H9 (cell line): Measurements from ENCODE around the gene RHEX. TPM values are rescaled to one million over a fixed set of nuclear protein-coding genes. Genes with fewer than 3 reads are reported as not detected.

Experiments used
- DNase-seq: peaks from one replicate; pipeline ENCODE4 v3.0.0-alpha.2; 2017
- H2AFZ ChIP-seq: one replicate; pipeline ENCODE4 v1.6.1; 2013; ENCODE audit warnings: mild to moderate bottlenecking, low read length, control low read depth, moderate library complexity
- H2AK5ac ChIP-seq: 2 replicates; pipeline ENCODE4 v1.6.1; 2013; ENCODE audit warnings: low read length, control low read depth, mixed read lengths; ENCODE audit not compliant: insufficient read length
- H2BK120ac ChIP-seq: one replicate; pipeline ENCODE4 v1.6.1; 2013; ENCODE audit warnings: low read depth, mild to moderate bottlenecking, low read length, control low read depth, inconsistent platforms; ENCODE audit not compliant: poor library complexity, severe bottlenecking
- H2BK12ac ChIP-seq: 2 replicates; pipeline ENCODE4 v1.6.1; 2013; ENCODE audit warnings: low read length, control low read depth, mixed read lengths, low read depth; ENCODE audit not compliant: insufficient read length
- H2BK15ac ChIP-seq: 2 replicates; pipeline ENCODE4 v1.6.1; 2013; ENCODE audit warnings: low read depth, low read length, control low read depth
- H2BK20ac ChIP-seq: one replicate; pipeline ENCODE4 v1.6.1; 2013; ENCODE audit warnings: low read depth, mild to moderate bottlenecking, low read length, control low read depth, inconsistent platforms; ENCODE audit not compliant: poor library complexity, severe bottlenecking
- H2BK5ac ChIP-seq: 2 replicates; pipeline ENCODE4 v1.6.1; 2013; ENCODE audit warnings: low read length, control low read depth, mixed read lengths; ENCODE audit not compliant: insufficient read length
- H3K14ac ChIP-seq: 2 replicates; pipeline ENCODE4 v1.6.1; 2013; ENCODE audit warnings: low read length, control low read depth; ENCODE audit not compliant: insufficient read depth
- H3K18ac ChIP-seq: 2 replicates; pipeline ENCODE4 v1.6.1; 2013; ENCODE audit warnings: low read depth, mild to moderate bottlenecking, mixed read lengths, low read length, control low read depth; ENCODE audit not compliant: insufficient read length
- H3K23ac ChIP-seq: 2 replicates; pipeline ENCODE4 v1.6.1; 2013; ENCODE audit warnings: low read length, control low read depth, mixed read lengths, low read depth; ENCODE audit not compliant: insufficient read length
- H3K23me2 ChIP-seq: 2 replicates; pipeline ENCODE4 v1.6.1; 2013; ENCODE audit warnings: low read depth, mild to moderate bottlenecking, mixed read lengths, low read length, control low read depth; ENCODE audit not compliant: insufficient read length, poor library complexity, severe bottlenecking
- H3K27ac ChIP-seq: 2 replicates; pipeline ENCODE4 v1.5.1; 2013; ENCODE audit warnings: low read length, control low read depth, mixed read lengths, low read depth; ENCODE audit not compliant: insufficient read length
- H3K27me3 ChIP-seq: 2 replicates; pipeline ENCODE4 v1.6.1; 2013; ENCODE audit warnings: low read length, control low read depth, inconsistent platforms; ENCODE audit not compliant: insufficient read depth
- H3K4ac ChIP-seq: 2 replicates; pipeline ENCODE4 v1.6.1; 2013; ENCODE audit warnings: low read depth, mild to moderate bottlenecking, control low read depth, inconsistent platforms, low read length, moderate library complexity
- H3K4me1 ChIP-seq: 2 replicates; pipeline ENCODE4 v1.6.1; 2013; ENCODE audit warnings: low read length, control low read depth, inconsistent platforms; ENCODE audit not compliant: insufficient read depth
- H3K4me2 ChIP-seq: 2 replicates; pipeline ENCODE4 v1.6.1; 2013; ENCODE audit warnings: low read length, control low read depth, mixed read lengths; ENCODE audit not compliant: insufficient read length, insufficient read depth
- H3K56ac ChIP-seq: 2 replicates; pipeline ENCODE4 v1.6.1; 2013; ENCODE audit warnings: low read depth, mild to moderate bottlenecking, mixed read lengths, low read length, control low read depth; ENCODE audit not compliant: insufficient read length
- H3K79me1 ChIP-seq: 2 replicates; pipeline ENCODE4 v1.6.1; 2013; ENCODE audit warnings: low read depth, mild to moderate bottlenecking, moderate library complexity, low read length, control low read depth, inconsistent platforms; ENCODE audit not compliant: insufficient read depth, poor library complexity, severe bottlenecking
- H3K79me2 ChIP-seq: 2 replicates; pipeline ENCODE4 v1.6.1; 2013; ENCODE audit warnings: low read length, control low read depth, inconsistent platforms; ENCODE audit not compliant: insufficient read depth
- H3K9ac ChIP-seq: 2 replicates; pipeline ENCODE4 v1.6.1; 2013; ENCODE audit warnings: low read length, control low read depth, mixed read lengths; ENCODE audit not compliant: insufficient read length; ENCODE audit errors: extremely low read depth
- H3K9me3 ChIP-seq: one replicate; pipeline ENCODE4 v1.6.1; 2013; ENCODE audit warnings: low read depth, low read length, inconsistent platforms; ENCODE audit not compliant: control insufficient read depth
- H3T11ph ChIP-seq: one replicate; pipeline ENCODE4 v1.6.1; 2013; ENCODE audit warnings: mild to moderate bottlenecking, low read length, control low read depth, inconsistent platforms
- H4K20me1 ChIP-seq: one replicate; pipeline ENCODE4 v1.6.1; 2013; ENCODE audit not compliant: control insufficient read depth, insufficient read length, insufficient read depth
- H4K5ac ChIP-seq: 2 replicates; pipeline ENCODE4 v1.6.1; 2013; ENCODE audit warnings: low read depth, mild to moderate bottlenecking, mixed read lengths, low read length, control low read depth; ENCODE audit not compliant: insufficient read length
- H4K8ac ChIP-seq: replicated peaks from 2 replicates; pipeline ENCODE4 v1.6.1; 2013; ENCODE audit warnings: low read length, control low read depth, mixed read lengths, low read depth; ENCODE audit not compliant: insufficient read length
- H4K91ac ChIP-seq: 2 replicates; pipeline ENCODE4 v1.6.1; 2013; ENCODE audit warnings: low read depth, mild to moderate bottlenecking, moderate library complexity, mixed read lengths, low read length, control low read depth; ENCODE audit not compliant: insufficient read length
- H3K27ac Mint-ChIP-seq, 3 experiments: 2 replicates in 2 of 3; 3 replicates in 1 of 3; pipeline ENCODE4 v1.8.0; 2020 to 2021; ENCODE audit warnings: mixed read lengths in 3 of 3, mild to moderate bottlenecking in 1 of 3, moderate library complexity in 1 of 3
- H3K27me3 Mint-ChIP-seq: 2 replicates; pipeline ENCODE4 v1.8.0; 2021; ENCODE audit warnings: low read depth, mild to moderate bottlenecking, moderate library complexity, mixed read lengths
- H3K36me3 Mint-ChIP-seq, 3 experiments: 2 replicates in 2 of 3; 3 replicates in 1 of 3; pipeline ENCODE4 v1.8.0; 2020 to 2021; ENCODE audit warnings: low read depth in 3 of 3, mixed read lengths in 3 of 3; ENCODE audit not compliant: insufficient read depth in 1 of 3
- H3K4me1 Mint-ChIP-seq, 2 experiments: 2 replicates each; pipeline ENCODE4 v1.8.0; 2020; ENCODE audit warnings: mixed read lengths in 2 of 2
- H3K4me3 Mint-ChIP-seq, 2 experiments: 2 replicates in 1 of 2; 3 replicates in 1 of 2; pipeline ENCODE4 v1.8.0; 2020 to 2021; ENCODE audit warnings: mild to moderate bottlenecking in 2 of 2, mixed read lengths in 2 of 2, moderate library complexity in 1 of 2
- H3K9me3 Mint-ChIP-seq, 2 experiments: 2 replicates in 1 of 2; 3 replicates in 1 of 2; pipeline ENCODE4 v1.8.0; 2020; ENCODE audit warnings: mild to moderate bottlenecking in 2 of 2, mixed read lengths in 2 of 2, moderate library complexity in 1 of 2
- CTCF ChIP-seq: fragments of 200-600 bp; sonication (generic); conservative IDR thresholded peaks from 3 replicates; pipeline ENCODE4 v1.8.0; 2021; ENCODE audit warnings: antibody characterized with exemption, mild to moderate bottlenecking
- WGBS: extraction: QIAGEN DNeasy Blood & Tissue Kit; methylation state at CpG from one replicate; pipeline ENCODE4 v1.1.7; 2013; ENCODE audit warnings: missing lambda C conversion rate, low lambda C conversion rate, mixed read lengths; ENCODE audit not compliant: insufficient read length; ENCODE audit errors: extremely low coverage; 5-methylcytosine and 5-hydroxymethylcytosine counted together
- total RNA-seq: library from RNA; stranded (reverse); gene quantifications from 2 replicates; pipeline ENCODE4 v1.2.1, GENCODE V29; 2021

The RHEX gene
- total RNA-seq, 1 experiment from 2014 or later, result not detected

- Histone ChIP-seq H3K9me3 (no peaks in the 10 kb centered on the region), H3K23ac (no peak overlapping the region), H3T11ph (no peak overlapping the region), H3K9ac (no peak overlapping the region), H3K4me2 (no peak overlapping the region), H3K79me1 (no peaks in the 10 kb centered on the region), H4K20me1 (no peaks in the 10 kb centered on the region), H2BK120ac (no peak overlapping the region), H3K27ac (no peak overlapping the region), H2AFZ (no peak overlapping the region), H2BK5ac (no peak overlapping the region), H3K79me2 (no peaks in the 10 kb centered on the region), H2BK12ac (no peak overlapping the region), H3K4me1 (no peaks in the 10 kb centered on the region), H2BK20ac (no peak overlapping the region), H3K4ac (no peak overlapping the region), H2BK15ac (no peak overlapping the region), H4K5ac (no peak overlapping the region), H3K23me2 (no peaks in the 10 kb centered on the region), H4K91ac (no peak overlapping the region), H3K56ac (no peak overlapping the region), H3K27me3 (no peaks in the 10 kb centered on the region), H4K8ac (no peak overlapping the region), H2AK5ac (no peak overlapping the region), H3K18ac (no peak overlapping the region), H3K14ac (no peak overlapping the region)
- WGBS, result no CpG with 5 or more reads among the region's 3 CpGs
- Mint-ChIP-seq H3K9me3 (no peaks in the 10 kb centered on the region), H3K27ac (no peak overlapping the region; a peak in 1 of 7 replicates), H3K4me3 (no peak overlapping the region), H3K36me3 (no peaks in the 10 kb centered on the region), H3K4me1 (no peaks in the 10 kb centered on the region), H3K27me3 (no peaks in the 10 kb centered on the region; the same call in 1 of the 2 replicates)
- TF ChIP-seq CTCF, result no peak
- no peak for DNase-seq
Measured at GRCh38 chr1:206097381-206097780, 44.4 kb downstream of the RHEX start.
